NOMO-1 (cell line): ENCODE results near the gene GLIS1.

Experiments
- DNase-seq, 2 experiments: peaks; one replicate each; lab custom pipeline; 2025; ENCODE audit not compliant: unreplicated experiment in 2 of 2; lab: John Stamatoyannopoulos, UW

Gene GLIS1

GRCh38 chr1:53553734-53554509 is 185.0 kb downstream of the GLIS1 start:
- DNase-seq = no peak

- DNase-seq = no peak
Observed at GRCh38 chr1:53552981-53553733, 185.8 kb downstream of the GLIS1 start.

GRCh38 chr1:53552146-53552861 is 186.7 kb downstream of the GLIS1 start:
- DNase-seq = no peak

GRCh38 chr1:53551428-53551995 is 187.5 kb downstream of the GLIS1 start:
- no peak for DNase-seq

GRCh38 chr1:53550201-53550741 is 188.7 kb downstream of the GLIS1 start:
- DNase-seq = peak in 1 of 2 experiments; percentile 41

- no peak for DNase-seq
Observed at GRCh38 chr1:53549781-53550180, 189.2 kb downstream of the GLIS1 start.

GRCh38 chr1:53549287-53549686 is 189.7 kb downstream of the GLIS1 start:
- no peak for DNase-seq

GRCh38 chr1:53548031-53548491 is 190.9 kb downstream of the GLIS1 start:
- no peak for DNase-seq

GRCh38 chr1:53547231-53547790 is 191.7 kb downstream of the GLIS1 start:
- DNase-seq = no peak

- DNase-seq = no peak
Observed at GRCh38 chr1:53546409-53547155, 192.4 kb downstream of the GLIS1 start.

- no peak for DNase-seq
Observed at GRCh38 chr1:53545663-53546408, 193.1 kb downstream of the GLIS1 start.

- no peak for DNase-seq
Observed at GRCh38 chr1:53544728-53545515, 194.0 kb downstream of the GLIS1 start.

GRCh38 chr1:53543778-53544695 is 194.9 kb downstream of the GLIS1 start:
- no peak for DNase-seq

- no peak for DNase-seq
Observed at GRCh38 chr1:53543130-53543777, 195.7 kb downstream of the GLIS1 start.

GRCh38 chr1:53542551-53542950 is 196.4 kb downstream of the GLIS1 start:
- no peak for DNase-seq

- DNase-seq = no peak
Observed at GRCh38 chr1:53541761-53542550, 197.0 kb downstream of the GLIS1 start.
